ENCODE data around the gene ELMOD3. TPM values are rescaled to one million over a fixed set of nuclear protein-coding genes. Genes with fewer than 3 reads are reported as not detected.
"Not testable (repeated sequence)": the region's sequence is repeated elsewhere in the genome, so short reads cannot be mapped to it uniquely, and the experiment has no call there.

The ELMOD3 gene
- total and polyA plus RNA-seq, 2 of the 8 experiments (the other 6 are each of a cell fraction or from before 2014, with no cell fraction given) = 8.5 to 10.2 TPM

DNA sequence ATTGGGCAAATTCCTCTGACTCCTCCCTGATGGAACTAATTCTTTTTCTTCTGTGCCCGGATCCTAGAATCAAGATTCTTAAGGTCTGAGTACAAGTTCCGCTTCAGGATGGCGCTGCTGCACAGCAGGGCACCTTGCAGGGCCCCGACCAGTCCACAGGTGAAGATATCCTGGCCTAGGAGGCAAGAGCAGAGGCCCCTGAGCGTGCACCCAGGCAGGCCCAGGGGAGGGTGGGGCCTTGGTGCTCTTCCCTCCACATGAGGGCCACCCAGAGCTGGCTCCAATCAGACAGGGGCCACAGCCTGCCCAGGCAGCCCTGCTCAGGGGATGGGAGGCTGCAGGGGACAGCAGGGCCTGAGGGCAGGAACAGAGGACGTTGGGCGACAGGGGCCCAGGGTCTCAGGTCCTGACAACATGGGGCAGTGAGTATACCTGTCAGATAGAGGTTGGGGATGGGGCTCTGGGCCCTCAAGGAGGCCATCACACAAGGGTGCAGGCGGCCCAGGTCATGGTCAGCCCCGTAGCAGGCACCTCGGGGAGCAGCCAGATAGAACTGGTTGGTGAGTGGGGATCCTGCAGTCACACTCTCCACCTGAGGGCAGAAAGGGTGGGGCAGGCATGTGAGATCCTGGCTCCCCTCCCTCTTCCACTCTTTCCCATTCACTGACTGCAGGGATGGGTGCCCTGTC is 11.2 kb upstream of the ELMOD3 start:
- H3K56ac ChIP-seq (replicated peaks; ENCODE audit: insufficient read length, low read depth, low read length); H4K91ac ChIP-seq (replicated peaks; ENCODE audit: insufficient read length, low read length); H3K27me3 ChIP-seq (replicated peaks in 1 of 4; ENCODE audit: control insufficient read depth in 3 of 4, extremely low read depth in 1 of 4, insufficient read depth in 3 of 4, low read length in 3 of 4); CTCF ChIA-PET (ENCODE audit: partially characterized antibody); H3K9ac ChIP-seq (replicated peaks in 1 of 4; ENCODE audit: extremely low read depth in 1 of 4, low read depth in 3 of 4, low read length in 3 of 4); FAIRE-seq; H3K23me2 ChIP-seq (ENCODE audit: low read depth, low read length); H2AK5ac ChIP-seq (ENCODE audit: low read depth, low read length); H2BK5ac ChIP-seq (ENCODE audit: low read depth, low read length); H3K4me2 ChIP-seq (ENCODE audit: insufficient read depth in 1 of 2, low read depth in 2 of 2, low read length in 2 of 2); H2BK20ac ChIP-seq (ENCODE audit: low read length); H4K8ac ChIP-seq (ENCODE audit: extremely low read depth, insufficient read depth, low read length); H3K4me1 ChIP-seq (replicated peaks in 1 of 4; ENCODE audit: control insufficient read depth in 3 of 4, insufficient read depth in 4 of 4, low read length in 3 of 4); H3K79me1 ChIP-seq (ENCODE audit: low read depth, low read length); DNase-seq (ENCODE audit: low read depth in 1 of 2, low spot score in 2 of 2); H3K4ac ChIP-seq (replicated peaks; ENCODE audit: insufficient read length, low read depth, low read length); H4K20me1 ChIP-seq (replicated peaks in 1 of 2; ENCODE audit: control insufficient read depth in 1 of 2, insufficient read depth in 2 of 2, low read length in 2 of 2); H3K18ac ChIP-seq (ENCODE audit: extremely low read depth, low read length); POLR2A ChIA-PET (ENCODE audit: partially characterized antibody); H2BK120ac ChIP-seq (replicated peaks; ENCODE audit: low read depth, low read length); H3K9me3 ChIP-seq (ENCODE audit: insufficient read depth in 2 of 2, low read depth in 1 of 2, low read length in 1 of 2); H3K36me3 ChIP-seq (ENCODE audit: control insufficient read depth in 2 of 4, insufficient read depth in 4 of 4, low read length in 3 of 4); H2BK15ac ChIP-seq (ENCODE audit: low read length); H2AFZ ChIP-seq (ENCODE audit: low read length); H2BK12ac ChIP-seq (ENCODE audit: low read depth, low read length); H3K14ac ChIP-seq (ENCODE audit: insufficient read length); H3K79me2 ChIP-seq (ENCODE audit: control insufficient read depth in 1 of 2, insufficient read depth in 2 of 2, low read length in 2 of 2); H3K4me3 ChIP-seq (ENCODE audit: extremely low read depth in 1 of 4, insufficient read depth in 2 of 4, low read depth in 3 of 4, low read length in 4 of 4); H3K23ac ChIP-seq (ENCODE audit: insufficient read length); H3K27ac ChIP-seq (ENCODE audit: low read depth, low read length); H4K5ac ChIP-seq (ENCODE audit: insufficient read length, low read depth, low read length): not testable (repeated sequence)
- WGBS, 2 experiments (ENCODE audit: extremely low coverage in 1 of 2, insufficient coverage in 1 of 2, insufficient read length in 1 of 2, insufficient replicate concordance in 2 of 2, low coverage in 1 of 2, low lambda C conversion rate in 2 of 2, missing lambda C conversion rate in 1 of 2) = 84% methylated on average over 9 of the region's 10 CpGs; no CpG with 5 or more reads in 1 of the 2 experiments

Data from H1 (cell line).